ENCODE results near the gene PEX5L.

Gene PEX5L

GRCh38 chr3:179766416-179767133 is 270.2 kb downstream of the PEX5L start:
- no peak for FAIRE-seq

DNA sequence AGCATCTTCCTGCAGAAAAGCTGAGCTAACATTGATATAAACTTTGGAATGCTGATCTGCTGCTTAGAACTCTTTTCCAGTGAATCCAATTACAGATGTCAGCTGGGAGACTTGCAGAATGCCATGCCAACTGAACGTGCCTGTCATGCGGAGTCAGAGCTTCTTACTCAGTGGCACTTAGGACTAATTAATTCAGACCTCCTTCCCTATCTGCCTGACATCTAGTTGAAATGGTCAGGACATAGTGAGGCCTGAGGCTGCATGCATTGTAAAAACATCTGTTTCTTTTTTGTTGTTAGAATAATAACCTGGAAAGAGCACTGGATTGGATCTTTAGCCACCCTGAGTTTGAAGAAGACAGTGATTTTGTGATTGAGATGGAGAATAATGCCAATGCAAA is 271.3 kb downstream of the PEX5L start:
- FAIRE-seq, result no peak

DNA sequence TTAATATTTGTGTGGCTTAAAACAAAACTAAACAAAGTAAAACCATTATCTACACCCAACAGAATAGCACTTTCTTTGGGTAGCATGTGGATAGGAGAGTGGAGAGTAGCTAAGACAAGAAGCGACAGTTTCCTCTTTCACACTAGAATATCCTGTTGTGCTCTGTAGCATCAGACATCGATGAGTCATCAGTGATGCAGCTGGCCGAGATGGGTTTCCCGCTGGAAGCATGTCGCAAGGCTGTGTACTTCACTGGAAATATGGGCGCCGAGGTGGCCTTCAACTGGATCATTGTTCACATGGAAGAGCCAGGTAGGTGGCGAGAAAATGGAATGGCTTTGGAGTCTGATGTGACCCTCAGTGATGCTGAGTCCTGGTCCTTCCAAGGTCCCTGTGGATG is 275.8 kb downstream of the PEX5L start:
- FAIRE-seq, result no peak

GRCh38 chr3:179750720-179751328 is 285.9 kb downstream of the PEX5L start:
- peak; percentile 47 for FAIRE-seq

GRCh38 chr3:179745716-179746115 is 291.0 kb downstream of the PEX5L start:
- FAIRE-seq, result no peak

DNA sequence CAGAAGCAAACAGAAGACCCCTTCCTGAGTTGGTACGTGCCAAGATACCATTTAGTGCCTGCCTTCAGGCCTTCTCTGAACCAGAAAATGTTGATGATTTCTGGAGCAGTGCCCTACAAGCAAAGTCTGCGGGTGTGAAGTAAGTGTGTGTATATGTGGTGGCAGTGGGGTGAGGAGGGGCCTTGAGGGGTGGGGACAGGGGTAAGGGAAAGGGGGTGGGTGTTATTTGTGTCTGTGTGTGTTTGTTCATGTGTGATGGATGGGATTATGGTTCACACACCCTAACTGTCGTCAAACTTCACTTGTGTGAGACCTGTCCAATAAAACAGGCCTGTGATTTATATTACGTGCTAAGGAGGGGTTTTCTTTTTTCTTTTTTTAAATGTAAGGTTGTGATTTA is 291.7 kb downstream of the PEX5L start:
- FAIRE-seq, result no peak
